ENCODE data around the gene ASF1A. TPM values are rescaled to one million over a fixed set of nuclear protein-coding genes. Genes with fewer than 3 reads are reported as not detected.

Gene ASF1A
- total RNA-seq, 2 donors from 2014 or later, result 9.2 to 16.1 TPM

- Histone ChIP-seq H3K9me3 (peaks cover 0 to 9% of the 10 kb centered on the region in 2 donors), H3K27ac (no peak overlapping the region), H3K4me1 (peaks cover 0 to 3% of the 10 kb centered on the region in 2 donors), H3K4me3 (no peak overlapping the region), H3K36me3 (no peaks in the 10 kb centered on the region), H3K27me3 (no peaks in the 10 kb centered on the region)
- no peak for DNase-seq (ENCODE audit: low spot score)
- TF ChIP-seq CTCF (IDR thresholded peaks at IDR 0.05), result no peak
Observed at GRCh38 chr6:118940770-118941169, 46.8 kb downstream of the ASF1A start.

- Histone ChIP-seq H3K36me3 (no peaks in the 10 kb centered on the region), H3K4me3 (no peak overlapping the region), H3K4me1 (no peaks in the 10 kb centered on the region), H3K9me3 (peaks cover 0 to 13% of the 10 kb centered on the region in 2 donors), H3K27me3 (no peaks in the 10 kb centered on the region), H3K27ac (no peak overlapping the region)
- DNase-seq (ENCODE audit: low spot score), result no peak
- no peak for TF ChIP-seq CTCF (IDR thresholded peaks at IDR 0.05)
Observed at GRCh38 chr6:118945217-118945616, 51.3 kb downstream of the ASF1A start.

- Histone ChIP-seq H3K9me3 (no peaks in the 10 kb centered on the region), H3K27ac (no peak overlapping the region), H3K4me1 (no peaks in the 10 kb centered on the region), H3K27me3 (no peaks in the 10 kb centered on the region), H3K36me3 (no peaks in the 10 kb centered on the region), H3K4me3 (no peak overlapping the region)
- no peak for DNase-seq (ENCODE audit: low spot score)
- TF ChIP-seq CTCF (IDR thresholded peaks at IDR 0.05), result no peak
Observed at GRCh38 chr6:118952683-118953082, 58.7 kb downstream of the ASF1A start.

GRCh38 chr6:118953391-118953790 lies 59.4 kb downstream of the ASF1A start:
- no peak for DNase-seq (ENCODE audit: low spot score)
- Histone ChIP-seq H3K27ac (no peak overlapping the region), H3K27me3 (no peaks in the 10 kb centered on the region), H3K4me3 (no peak overlapping the region), H3K36me3 (no peaks in the 10 kb centered on the region), H3K4me1 (no peaks in the 10 kb centered on the region), H3K9me3 (no peaks in the 10 kb centered on the region)
- no peak for TF ChIP-seq CTCF (IDR thresholded peaks at IDR 0.05)

Other genes starting within 250 kb of the ASF1A start
- 1 to 10 TPM; 4.5 to 6.8 TPM for gene CEP85L, start 242.6 kb upstream of the ASF1A start, total RNA-seq
- 1 to 10 TPM; 5.7 to 7.9 TPM for gene MCM9, start 41.0 kb downstream of the ASF1A start, total RNA-seq
- gene FAM184A, start 184.5 kb downstream of the ASF1A start, total RNA-seq, result 1 to 10 TPM; 1.3 to 2.2 TPM